GM19238 (cell line): Measurements from ENCODE around the gene KAT6B.

Experiments used
- DNase-seq: peaks from one replicate; pipeline ENCODE4 v3.0.0; 2011; ENCODE audit warnings: low spot score; ENCODE audit not compliant: insufficient read length

The KAT6B gene

DNA sequence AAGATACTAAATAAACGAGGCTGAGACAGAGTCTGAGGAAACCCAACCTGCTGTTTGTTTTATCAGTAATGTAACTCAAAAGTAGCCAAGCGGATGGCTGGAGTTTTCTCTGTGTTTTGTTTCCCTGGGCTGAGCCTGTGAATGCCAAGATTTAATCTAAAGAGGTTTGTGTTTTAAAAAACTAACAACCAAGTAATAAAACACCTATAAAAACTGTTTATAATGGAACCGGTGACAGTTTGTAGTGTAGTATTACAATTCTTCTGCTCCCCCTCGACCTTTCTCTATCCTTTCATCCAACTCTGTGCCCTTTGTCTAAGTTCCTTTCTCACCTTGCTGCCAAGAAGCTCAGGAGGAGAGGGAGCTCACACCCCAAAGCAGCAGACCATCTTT is 2.6 kb upstream of the KAT6B start:
- DNase-seq = no peak

DNA sequence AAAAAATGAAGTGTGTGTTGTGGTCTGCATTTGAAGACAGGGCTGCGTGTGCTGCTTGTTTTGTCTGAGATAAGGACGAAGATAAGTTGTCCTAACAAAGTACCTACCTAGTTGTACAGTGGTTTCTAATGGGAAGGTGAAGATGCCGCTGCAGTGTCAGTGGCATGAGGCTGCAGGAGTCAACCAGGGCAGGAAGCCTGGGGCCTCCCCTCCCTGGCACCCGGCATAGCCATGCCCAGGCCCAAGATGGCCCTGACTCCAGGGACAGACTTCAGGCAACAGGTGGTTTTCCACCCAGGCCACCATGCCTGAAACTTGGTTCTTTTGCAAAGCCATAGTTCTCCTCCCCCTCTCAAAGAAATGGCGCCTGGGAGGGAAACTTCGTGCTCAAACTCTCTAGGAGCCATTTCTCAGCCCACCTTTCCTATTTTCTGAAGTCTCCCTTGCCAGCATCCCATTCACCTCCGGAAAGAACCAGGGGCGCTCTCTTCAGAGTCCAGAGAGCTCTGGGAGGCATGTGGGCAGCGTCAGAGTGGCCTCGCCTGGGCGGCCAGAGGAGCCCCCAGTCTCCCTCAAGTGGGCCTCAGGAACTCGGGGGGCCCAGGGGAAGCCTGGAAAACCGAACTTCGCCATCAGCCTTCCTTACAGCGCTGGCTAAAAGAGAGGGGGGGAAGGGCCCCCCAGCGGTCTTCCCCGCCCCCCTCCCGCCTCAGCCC is 2.1 kb upstream of the KAT6B start:
- no peak for DNase-seq

DNA sequence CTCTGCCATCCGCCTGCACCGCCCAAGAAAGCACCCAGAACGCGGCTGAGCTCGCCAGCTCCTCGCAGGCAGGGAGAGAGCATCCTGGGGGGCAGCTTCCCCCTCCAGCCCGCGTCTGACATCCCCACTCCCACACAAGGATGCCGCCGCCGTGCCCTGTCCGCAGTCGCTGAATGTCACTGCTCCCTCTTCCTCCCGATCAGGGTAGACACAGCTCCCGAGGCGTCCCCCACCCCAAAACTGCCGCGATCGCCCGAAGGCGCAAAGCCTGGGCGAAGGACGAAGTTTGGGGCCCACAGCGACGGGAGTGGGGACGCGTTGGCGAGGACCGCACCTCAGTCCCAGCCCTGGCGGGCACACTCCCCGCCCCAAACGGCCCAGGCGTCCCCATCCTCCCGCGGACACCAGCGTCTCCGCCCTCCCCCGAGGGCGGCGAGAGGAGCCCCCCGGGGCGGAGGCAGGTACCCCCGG is 1.5 kb upstream of the KAT6B start:
- DNase-seq = peak; percentile 30

DNA sequence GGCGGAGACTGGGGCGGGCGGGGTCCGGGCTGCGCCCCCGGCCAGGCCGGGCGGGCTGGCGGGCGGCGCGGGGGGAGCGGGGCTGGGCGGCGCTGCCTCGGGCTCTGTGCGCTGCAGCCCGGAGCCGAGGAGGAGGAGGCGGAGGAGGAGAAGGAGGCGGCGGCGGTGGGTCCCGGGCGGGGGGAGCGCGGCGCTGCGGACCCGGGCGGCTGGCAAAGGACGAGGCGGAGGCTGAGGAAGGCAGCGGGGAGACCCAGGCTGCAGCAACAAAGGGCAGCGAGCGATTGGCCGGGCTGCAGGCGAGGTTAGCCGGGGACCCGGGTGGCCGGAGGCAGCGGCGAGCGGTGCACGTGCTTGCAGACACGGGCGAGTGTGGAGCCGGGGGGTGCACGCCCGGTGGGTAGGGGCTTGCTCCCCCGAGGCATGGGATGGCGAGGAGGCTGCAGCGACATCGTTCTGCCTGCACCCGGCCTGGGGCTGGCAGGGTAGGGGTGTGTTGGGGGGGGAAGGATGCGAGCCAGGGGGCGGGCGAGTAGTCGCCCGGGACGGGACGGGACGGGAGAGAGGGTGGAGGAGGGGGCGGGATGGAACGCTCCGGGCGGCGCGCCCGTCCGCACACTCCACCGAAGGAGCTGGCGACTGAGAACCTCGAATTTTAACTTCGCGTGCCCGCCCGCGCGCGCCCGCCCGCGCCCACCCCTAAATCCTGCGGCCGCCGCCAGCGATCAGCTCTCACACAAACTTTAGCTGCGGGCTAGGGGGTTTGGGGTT is 844 bp upstream of the KAT6B start:
- DNase-seq = peak; percentile 41

DNA sequence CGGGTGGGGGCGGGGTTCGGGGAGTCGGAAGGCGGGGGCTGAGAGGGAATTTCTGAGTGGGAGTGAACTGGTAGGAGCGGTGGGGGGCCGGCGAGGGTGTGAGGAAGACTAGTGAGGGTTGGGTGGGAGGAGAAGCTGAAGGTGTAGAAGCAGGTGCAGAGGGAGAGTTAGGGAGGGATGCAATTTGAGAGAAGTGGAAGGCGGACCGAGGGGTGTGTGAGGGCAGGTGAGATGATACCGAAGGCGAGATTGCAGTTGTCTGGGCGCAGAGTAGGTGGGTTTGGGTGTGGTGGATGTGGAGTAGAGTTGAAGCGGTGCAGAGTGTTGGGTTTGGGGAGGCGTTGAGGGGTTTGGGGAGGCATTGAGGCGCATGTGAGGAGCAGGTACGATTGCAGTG is 643 bp downstream of the KAT6B start:
- DNase-seq = peak; percentile 13

DNA sequence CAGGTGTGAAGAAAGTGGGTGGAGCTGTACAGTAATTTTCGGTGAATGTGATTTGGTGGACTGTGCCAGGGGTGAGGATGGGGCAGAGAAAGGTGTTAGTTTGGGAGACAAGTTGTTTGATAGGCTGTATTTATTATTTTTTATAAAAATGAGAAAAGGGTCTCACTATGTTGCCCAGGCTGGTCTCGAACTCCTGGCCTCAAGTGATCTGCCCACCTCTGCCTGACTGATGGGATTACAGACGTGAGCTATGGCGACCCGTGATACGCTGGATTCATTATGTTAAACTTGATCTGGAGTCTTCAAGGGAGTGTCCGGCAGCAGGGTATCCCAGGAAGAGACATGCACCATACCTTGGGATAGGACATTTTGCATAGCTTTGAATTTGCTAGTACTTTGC is 1.3 kb downstream of the KAT6B start:
- no peak for DNase-seq

DNA sequence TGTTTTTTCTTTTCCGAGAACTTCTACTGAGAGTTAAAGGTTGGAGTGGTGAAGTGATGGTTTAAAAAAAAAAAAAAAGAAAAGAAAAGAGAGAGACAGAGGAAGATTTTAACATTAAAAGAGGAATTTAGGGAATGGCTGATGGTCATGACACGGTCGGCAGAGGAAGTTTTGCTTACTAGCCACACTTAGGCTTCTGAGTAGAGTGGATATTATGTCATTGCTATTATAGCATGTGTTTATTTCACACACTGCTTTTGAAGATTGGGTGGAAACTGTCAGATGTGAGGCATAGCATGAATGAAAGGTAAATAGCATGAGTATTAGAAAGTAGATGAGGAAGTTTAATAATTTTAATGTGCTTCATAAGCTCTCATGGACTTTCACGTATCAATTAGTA is 2.5 kb downstream of the KAT6B start:
- DNase-seq = no peak

DNA sequence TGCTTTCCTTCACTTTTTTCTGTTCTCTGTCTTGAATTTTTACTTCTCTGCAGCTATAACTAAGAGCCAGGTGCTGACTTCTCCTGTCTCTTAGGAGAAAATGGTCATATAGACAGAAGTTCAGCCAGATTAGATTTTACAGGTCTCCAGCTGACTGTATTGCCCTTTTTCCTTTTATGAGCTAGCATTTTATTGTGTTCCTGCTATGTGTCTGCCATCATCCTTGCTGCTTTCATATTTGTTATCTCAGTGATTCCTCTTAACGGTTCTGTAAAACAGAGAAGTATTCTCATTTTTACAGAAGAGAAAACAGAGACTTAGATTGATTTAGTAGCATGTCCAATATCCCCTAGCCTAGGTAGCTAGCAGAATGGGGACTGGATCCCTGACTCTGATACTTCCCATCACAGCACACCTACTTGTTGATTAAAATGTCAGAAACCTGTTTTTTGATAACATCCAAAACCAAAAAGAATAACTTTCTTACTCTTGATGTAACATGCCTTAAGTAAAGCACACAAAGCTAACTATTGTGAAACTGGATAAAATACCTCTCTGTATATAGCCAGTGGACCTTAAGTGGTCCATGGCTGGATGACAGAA is 5.2 kb downstream of the KAT6B start:
- no peak for DNase-seq

DNA sequence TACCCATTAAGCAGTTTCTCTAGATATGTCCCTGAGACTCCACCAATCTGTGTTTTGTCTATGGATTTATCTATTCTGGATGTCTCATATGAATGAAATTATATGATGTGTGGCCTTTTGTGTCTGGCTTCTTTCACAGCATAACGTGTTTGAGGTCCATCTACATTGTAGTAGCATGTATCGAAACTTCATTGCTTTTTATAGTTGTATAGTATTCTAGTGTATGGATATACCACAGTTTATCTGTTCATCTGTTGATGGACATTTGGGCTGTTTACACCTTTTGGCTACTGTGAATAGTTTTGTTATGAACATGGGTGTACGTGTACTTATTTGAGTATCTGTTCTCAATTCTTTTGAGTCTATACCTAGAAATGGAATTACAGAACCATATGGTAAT is 9.6 kb downstream of the KAT6B start:
- DNase-seq = no peak

DNA sequence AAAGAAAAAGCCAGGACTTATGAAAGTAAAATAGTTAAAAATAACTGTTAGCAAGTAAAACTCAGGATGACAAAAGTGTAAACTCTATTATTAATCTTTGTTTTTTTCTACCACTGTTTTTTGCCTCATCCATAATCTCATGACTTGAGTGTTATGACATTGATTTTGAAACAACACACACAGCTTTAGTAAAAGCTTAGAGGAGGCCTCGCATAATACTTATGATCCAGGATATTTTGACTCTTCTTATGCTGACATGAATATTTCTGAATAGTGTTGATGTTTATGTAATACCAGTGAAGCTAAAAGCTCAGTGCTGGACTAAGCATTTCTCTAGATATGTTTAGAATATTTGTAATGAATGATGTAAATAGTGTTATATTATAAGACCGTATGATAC is 10.5 kb downstream of the KAT6B start:
- DNase-seq = no peak

DNA sequence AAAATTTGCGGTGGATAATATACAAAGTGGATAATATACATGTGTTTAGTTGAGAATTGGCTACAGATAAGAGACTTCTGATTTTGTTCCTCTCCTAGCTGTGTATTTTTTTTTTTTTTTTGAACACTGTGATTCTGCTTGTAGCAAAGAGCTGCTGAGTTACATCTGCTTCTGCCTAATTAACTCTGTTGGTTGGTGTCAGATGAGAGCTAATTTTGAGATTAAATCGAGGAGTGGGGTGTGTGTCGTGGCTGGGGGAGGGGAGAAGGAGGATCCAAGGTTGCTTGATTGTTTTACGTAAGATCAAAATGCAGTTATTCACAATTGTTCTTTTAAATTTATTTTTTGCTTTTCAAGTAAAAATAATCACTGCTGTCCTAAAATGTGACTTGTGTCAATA is 11.3 kb downstream of the KAT6B start:
- DNase-seq = no peak

DNA sequence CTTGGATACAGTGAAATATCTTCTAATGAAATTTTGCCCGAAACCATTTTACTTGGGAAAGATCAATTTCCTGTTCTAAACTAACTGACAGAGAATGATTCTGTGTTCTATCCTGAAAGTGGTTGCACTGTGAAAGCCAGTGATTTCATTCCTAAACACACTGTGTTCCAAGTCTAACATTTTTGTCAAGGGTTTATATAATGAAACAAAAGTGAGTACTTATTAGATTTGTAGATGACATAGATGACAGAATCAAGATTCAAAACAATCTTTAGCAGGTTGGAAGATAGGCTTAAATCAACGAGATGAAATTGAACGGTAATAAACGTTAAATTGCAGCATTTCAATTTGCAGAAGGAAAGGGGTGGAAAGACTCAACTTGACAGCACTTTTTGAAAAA is 13.3 kb downstream of the KAT6B start:
- no peak for DNase-seq

DNA sequence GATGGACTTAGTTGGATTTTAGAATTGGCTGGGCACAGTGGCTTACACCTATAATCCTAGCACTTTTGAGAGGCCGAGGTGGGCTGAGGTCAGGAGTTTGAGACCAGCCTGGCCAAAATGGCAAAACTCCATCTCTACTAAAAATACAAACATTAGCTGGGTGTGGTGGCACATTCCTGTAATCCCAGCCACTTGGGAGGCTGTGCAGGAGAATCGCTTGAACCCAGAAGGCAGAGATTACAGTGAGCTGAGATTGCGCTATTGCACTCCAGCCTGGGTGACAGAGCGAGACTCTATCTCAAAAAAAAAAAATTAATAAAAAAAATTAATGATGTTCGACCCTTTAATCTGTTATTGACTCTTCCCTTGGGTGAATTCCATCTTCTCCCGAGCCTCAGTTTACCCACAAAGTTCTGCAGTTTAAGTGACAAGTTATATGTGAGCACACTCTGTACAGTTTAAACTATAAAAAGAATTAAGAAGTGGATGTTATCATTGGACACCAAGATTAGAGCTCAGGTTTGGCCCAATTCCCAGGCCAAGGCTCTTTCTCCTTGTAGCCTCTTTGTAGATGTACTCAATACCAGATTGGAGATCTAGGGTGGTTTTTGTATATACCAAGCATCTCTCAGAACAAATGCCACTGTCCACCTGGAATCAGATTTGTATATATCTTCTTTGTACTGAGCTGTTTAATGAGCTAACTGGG is 15.0 kb downstream of the KAT6B start:
- no peak for DNase-seq

DNA sequence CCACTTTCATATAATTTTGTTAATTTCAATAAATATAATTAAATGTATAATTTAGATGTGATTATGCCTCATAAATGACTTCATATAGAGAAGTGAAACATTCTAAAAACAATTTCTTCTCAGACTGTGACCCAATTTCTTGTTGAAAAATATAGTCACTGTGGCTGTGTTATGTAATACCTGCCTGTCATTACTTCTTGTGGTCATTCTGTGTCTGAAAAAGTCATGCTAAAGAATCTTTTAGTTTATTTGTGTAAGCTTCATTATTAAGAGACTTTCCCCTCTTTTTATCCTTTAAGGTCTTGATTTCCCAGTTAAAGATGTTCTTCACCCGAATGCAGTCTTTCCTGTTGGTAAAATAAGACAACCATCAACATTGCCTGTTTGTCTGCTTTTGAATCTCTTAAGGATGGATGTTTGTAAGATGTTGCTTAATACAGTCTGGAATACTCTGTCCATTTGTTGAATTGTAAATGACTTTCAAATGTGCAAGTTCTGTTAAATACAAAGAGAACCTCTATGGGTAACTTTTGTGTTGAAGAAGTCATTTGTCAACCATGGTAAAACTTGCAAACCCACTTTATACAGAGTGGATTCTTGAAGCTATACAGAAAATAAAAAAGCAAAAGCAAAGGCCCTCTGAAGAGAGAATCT is 16.0 kb downstream of the KAT6B start:
- DNase-seq = no peak

DNA sequence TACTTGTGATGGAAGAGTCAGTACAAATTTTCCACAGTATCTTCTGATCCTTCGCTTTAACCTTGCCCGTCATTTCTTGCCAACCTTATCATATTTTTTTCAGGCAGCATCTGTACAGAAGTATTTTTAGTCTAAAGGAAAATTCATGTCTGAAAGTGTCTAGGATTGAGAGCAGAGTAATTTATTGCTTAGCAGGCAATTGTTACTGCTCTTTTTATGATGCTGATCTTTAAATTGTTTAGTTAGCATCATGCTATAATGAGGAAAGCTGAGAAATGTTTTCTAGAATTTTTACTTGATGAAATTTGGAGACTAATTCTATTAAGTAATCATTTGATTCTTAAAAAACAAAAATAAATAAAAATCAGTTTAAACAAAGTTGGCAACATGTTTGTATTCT is 20.6 kb downstream of the KAT6B start:
- DNase-seq = no peak

DNA sequence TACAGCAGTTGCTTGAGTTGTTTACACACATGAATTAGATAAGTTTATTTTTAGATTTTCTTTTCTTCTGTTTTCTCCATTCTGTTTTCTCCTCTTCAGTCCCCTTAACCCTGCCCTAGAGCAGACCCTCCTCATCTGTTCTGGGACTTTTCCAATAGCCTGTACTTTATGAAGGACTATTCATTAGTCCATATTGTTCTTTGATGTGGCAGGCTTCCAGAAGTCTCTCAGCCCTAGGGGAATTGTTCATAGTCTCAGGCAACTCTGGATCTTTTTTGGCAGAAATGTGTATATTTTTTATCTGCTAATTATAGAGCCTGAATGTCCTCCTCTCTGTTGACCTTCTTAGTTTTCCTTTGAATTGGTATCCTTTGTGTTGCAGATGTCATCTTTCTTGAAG is 25.4 kb downstream of the KAT6B start:
- no peak for DNase-seq

DNA sequence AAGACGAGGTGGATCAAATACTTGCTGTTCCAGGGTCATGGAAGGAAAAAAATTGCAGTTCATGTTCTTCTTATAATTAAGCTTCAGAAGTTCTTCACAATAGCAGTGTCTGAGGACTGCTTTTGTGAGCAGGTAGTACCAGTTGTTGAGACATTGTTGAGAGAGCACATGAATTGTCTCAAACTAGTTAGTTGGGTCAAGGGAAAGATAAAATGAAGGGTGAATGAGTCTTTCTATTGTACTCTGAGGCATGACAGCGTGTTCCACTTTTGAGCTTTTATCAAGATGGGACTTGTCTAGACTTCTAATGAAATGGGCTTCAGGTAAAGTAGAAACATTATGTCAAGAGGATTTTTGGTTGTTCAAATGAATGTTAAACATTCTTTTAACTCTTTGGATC is 26.0 kb downstream of the KAT6B start:
- no peak for DNase-seq

DNA sequence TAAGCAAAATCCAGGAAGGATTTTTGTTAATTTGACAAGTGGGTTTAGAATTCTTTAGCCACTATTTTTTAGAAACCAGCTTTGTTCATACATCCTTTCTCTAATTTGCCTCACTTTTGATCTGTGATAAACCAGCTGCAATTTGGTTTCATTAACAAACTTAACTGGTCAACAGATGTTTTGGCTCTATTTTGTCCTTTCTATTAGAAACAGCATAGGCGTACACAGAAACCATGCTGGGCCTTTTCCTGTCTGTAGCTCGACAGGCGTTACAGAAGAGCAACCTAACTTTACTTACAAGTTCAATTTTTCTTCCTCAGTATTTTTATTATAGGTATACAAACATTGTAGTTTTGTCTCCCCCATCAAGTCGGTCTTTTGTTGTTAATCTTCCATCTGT is 28.2 kb downstream of the KAT6B start:
- no peak for DNase-seq

DNA sequence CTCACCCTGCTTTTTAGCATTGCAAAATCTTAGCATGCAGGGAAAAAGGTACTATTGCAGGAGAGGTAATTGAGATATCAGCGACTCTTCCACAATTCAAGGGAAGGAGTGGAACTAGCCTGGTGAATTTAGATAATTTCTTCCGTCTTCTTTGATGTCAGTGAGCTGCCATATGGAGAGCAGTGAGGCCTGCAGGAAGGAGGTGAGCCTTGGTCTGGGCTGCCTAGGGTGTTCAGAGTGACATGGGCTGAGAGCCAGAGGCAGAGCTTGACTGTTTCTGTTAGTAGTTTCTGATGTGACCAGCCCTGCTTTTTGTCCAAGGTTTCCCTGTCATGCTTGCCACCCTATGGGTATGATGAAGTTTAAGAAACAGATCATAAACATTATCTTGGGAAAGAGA is 28.6 kb downstream of the KAT6B start:
- peak; percentile 22 for DNase-seq

DNA sequence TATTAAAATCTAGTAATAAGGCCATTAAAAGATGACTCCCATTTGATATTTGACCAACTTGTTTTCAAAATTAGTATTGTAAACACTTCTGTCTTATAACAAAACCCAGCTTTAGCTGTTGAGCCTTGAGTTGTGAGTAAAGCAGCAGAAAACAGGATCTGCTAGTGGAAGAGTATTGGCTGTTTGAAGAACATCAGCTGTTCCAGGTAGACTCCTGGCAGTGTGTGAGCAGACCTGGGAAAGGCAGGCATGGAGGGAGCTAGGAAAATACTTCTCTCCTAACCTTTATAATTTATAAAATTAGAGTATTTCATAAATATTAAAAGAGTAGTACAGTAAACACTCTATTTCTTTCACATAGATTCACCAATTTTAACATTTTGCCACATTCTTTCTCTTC is 29.0 kb downstream of the KAT6B start:
- no peak for DNase-seq

DNA sequence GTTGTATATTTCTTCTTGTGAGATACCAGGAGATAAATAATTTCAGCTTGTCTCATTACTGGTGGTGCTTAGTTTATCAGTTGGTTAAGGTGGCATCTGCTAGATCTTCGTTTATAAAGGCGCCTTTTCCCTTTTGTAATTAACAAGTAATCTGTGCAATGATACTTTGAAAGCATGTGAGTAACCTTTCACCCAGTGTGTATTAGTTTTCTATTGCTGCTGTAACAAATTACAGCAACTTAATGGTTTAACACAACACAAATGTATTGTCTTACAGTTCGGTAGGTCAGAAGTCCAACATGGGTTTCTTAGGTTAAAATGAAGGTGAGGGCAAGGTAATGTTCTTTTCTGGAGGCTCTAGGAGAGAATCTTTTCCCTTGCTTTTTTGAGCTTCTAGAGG is 30.5 kb downstream of the KAT6B start:
- DNase-seq = no peak

DNA sequence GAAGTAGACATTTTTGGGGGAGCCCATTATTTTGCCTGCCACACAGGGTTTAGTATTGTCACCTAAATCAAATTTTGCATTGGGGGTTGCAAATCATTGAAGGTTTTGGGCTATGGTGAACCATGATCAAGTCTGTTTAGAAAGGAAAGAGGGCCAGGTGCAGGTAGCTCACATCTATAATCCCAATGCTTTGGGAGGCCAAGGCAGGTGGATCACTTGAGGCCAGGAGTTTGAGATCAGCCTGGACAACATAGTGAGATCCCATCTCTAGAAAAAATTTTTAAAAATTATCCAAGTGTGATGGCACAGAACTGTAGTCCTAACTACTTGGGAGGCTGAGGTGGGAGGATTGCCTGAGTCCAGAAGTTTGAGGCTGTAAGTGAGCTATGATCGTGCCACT is 31.2 kb downstream of the KAT6B start:
- no peak for DNase-seq
